ENCODE results near the gene ETV5. TPM values are rescaled to one million over a fixed set of nuclear protein-coding genes. Genes with fewer than 3 reads are reported as not detected.

Gene ETV5
- total and polyA plus RNA-seq, 2 donors (not counting 3 experiments of a cell fraction or from before 2014, with no cell fraction given) = 8.8 to 40.9 TPM

GRCh38 chr3:186092360-186093070, 16.4 kb downstream of the ETV5 start:
- ChIA-PET CTCF (interaction anchor here (1.1 kb wide), 1 partner anchor 109 kb away, joined by 3 read pairs; no protein-coding TSS in a partner anchor), POLR2A (no interaction called here)
- Histone ChIP-seq H3K9me1 (replicated peaks; ENCODE audit: control insufficient read depth, extremely low read depth, insufficient read depth, low read length) (no peaks in the 10 kb centered on the region), H3K4me1 (ENCODE audit: control insufficient read depth, extremely low read depth, insufficient read depth, low read length) (peaks cover 5% of the 10 kb centered on the region), H4K20me1 (replicated peaks; ENCODE audit: control insufficient read depth, extremely low read depth, insufficient read depth, low read length) (no peaks in the 10 kb centered on the region), H3K27me3 (ENCODE audit: control insufficient read depth in 2 of 2, insufficient read depth in 2 of 2, low read length in 2 of 2) (no peaks in the 10 kb centered on the region), H3K4me3 (replicated peaks in 1 of 3; ENCODE audit: insufficient read depth in 1 of 3, low read depth in 1 of 3, low read length in 3 of 3) (no peak overlapping the region), H2AFZ (ENCODE audit: low read depth, low read length) (no peak overlapping the region), H3K36me3 (ENCODE audit: control insufficient read depth in 2 of 2, extremely low read depth in 1 of 2, insufficient read depth in 2 of 2, low read length in 2 of 2) (peaks cover 0 to 2% of the 10 kb centered on the region in 2 experiments), H3K27ac (ENCODE audit: insufficient read depth, low read depth, low read length) (no peak overlapping the region), H3K9ac (replicated peaks; ENCODE audit: extremely low read depth, insufficient read depth, low read length) (no peak overlapping the region), H3K9me3 (replicated peaks; ENCODE audit: control insufficient read depth, insufficient read depth, low read length) (no peaks in the 10 kb centered on the region), H3K79me2 (ENCODE audit: control insufficient read depth, insufficient read depth, low read length) (no peaks in the 10 kb centered on the region), H3K4me2 (ENCODE audit: insufficient read depth, low read length) (no peak overlapping the region)
- no peak for DNase-seq (ENCODE audit: low read depth, low spot score)
- TF ChIP-seq EZH2 (IDR thresholded peaks at IDR 0.05; ENCODE audit: borderline replicate concordance, low read depth, low read length, severe bottlenecking) (no peak), JUN (IDR thresholded peaks at IDR 0.05; ENCODE audit: borderline replicate concordance, insufficient read depth, insufficient read length, low read depth) (no peak), MYC (IDR thresholded peaks at IDR 0.05; ENCODE audit: low read depth, low read length) (no peak), GATA2 (IDR thresholded peaks at IDR 0.05; ENCODE audit: insufficient read depth, insufficient read length, low read depth, low read length) (no peak), MAX (IDR thresholded peaks at IDR 0.05; ENCODE audit: insufficient read depth, insufficient read length) (no peak), POLR2A (IDR thresholded peaks at IDR 0.05; ENCODE audit: low read depth, low read length) (no peak), POLR2AphosphoS5 (IDR thresholded peaks at IDR 0.05; ENCODE audit: insufficient read depth, low read depth, low read length) (no peak), CTCF (IDR thresholded peaks at IDR 0.05; ENCODE audit: extremely low read depth in 1 of 2, insufficient read depth in 1 of 2, low read depth in 1 of 2, low read length in 2 of 2) (no peak), FOS (IDR thresholded peaks at IDR 0.05; ENCODE audit: borderline replicate concordance, insufficient read depth, low read length) (no peak)
- dilution Hi-C loops (cut with MboI; ENCODE audit: extremely low pct_ligation_motif_present, low sequenced_read_pairs) (no loop called here), intact Hi-C loops (cut with micrococcal nuclease) (no loop called here)
- FAIRE-seq = no peak
- no TSS peak for BruUV-seq (replicated peaks)
